ENCODE results near the gene CLCN7.
"Not testable (repeated sequence)": the region's sequence is repeated elsewhere in the genome, so short reads cannot be mapped to it uniquely, and the experiment has no call there.

Gene CLCN7

GRCh38 chr16:1445518-1446203, 29.2 kb downstream of the CLCN7 start:
- no peak for DNase-seq (ENCODE audit: low read depth in 2 of 2)

- no peak for DNase-seq (ENCODE audit: low read depth in 2 of 2)
Measured at GRCh38 chr16:1444730-1445517, 29.9 kb downstream of the CLCN7 start.

DNA sequence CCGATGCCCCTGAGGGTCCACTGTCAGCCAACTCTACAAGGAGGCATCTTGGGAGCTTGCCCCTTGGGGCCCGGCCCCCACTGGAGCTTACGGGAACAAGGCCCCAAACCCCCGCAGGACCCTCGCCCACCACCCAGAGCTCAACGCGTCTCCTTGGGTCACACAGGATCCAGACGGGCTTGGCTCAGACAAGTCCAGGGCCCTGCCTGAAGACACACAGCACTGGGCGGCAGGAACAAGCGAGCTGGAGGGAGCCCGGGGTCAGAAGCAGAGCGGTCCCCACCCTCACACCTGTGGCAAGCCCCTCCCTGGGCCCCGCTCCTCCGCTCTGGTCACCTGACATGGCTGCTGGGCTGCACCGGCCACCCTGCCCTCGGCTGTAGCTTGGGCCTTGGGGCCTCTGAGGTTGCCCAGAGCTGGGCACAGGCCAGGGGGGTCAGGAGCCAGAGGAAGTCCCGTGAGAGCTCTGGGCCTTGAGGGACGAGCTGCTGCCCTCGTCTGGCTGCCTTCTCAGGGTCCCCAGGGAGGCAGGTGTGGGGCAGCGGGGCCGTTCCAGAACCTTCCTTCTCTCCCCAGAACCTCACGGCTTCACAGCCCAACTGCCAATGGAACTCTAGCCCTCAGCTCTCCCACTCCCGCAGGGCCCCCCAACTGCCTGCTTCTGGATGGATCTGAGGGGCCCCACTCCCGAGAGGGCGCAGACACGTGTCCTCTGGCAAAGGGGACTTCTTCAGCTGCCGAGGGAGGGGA, 30.7 kb downstream of the CLCN7 start, which contains the start of gene CCDC154:
CCDC154 (minus strand) TSS at position 577 of the 750 bp plus-strand sequence; CDS start at position 343, 234 bp downstream.
- DNase-seq (ENCODE audit: low read depth in 2 of 2), result no peak

GRCh38 chr16:1443403-1443973, 31.3 kb downstream of the CLCN7 start:
- DNase-seq (ENCODE audit: low read depth in 2 of 2), result no peak

DNA sequence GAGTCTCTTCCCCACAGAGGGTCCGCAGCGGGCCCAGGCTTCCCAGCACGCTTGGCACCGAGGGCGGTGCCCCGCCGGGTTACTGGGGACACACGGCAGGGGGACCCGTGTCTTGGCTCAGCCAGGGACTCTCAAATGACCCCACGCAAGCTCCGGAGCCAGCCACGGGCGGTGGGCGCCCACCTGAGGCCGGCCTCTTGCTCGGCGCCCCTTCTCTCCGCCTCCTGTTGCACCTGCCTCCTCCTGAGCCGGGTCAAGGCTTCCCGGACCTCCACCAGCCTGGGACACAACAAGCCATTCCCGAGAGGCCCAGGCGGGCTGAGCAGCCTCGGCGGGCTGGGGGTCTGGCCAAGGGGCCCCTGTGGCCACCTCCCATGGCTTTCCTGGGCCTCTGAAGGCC, 32.1 kb downstream of the CLCN7 start:
- DNase-seq (ENCODE audit: low read depth in 2 of 2), result no peak

DNA sequence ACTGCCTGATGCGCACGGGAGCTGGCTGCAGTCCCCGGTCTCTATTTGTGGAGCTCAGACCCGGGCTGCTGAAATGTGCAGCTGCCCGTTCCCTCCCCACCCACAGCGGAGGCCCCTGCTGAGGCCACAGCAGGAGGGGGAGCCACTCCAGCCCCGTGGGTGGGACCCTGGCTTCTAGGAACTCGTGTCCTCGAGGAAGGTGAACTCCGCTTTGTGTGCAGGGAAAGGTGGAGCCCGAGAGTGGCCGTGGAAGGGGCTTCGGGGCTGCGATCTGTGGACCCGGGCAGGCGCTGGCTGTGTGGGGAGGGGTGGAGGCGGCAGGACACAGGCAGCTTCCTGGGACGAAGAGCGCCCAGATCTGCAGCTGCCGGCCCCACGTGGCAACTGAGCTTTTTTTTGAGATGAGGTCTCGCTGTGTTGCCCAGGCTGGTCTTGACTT, 33.4 kb downstream of the CLCN7 start:
- no peak for DNase-seq (ENCODE audit: low read depth in 2 of 2)

DNA sequence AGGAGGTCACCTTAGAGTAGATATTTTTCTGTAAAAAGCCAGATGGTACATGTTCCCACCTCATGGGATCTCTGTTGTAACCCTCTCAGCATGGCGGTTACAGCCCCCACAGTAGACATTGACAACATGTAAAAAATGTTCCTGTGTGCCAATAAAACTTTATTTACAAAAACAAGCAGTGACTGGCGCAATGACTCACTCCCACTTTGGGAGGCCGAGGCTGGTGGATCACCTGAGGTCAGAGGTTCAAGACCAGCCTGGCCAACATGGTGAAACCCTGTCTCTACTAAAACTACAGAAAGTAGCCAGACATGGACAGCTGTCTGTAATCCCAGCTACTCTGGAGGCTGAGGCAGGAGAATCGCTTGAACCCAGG, 35.1 kb downstream of the CLCN7 start:
- DNase-seq (ENCODE audit: low read depth in 2 of 2), result not testable (repeated sequence)

- no peak for DNase-seq (ENCODE audit: low read depth in 2 of 2)
Measured at GRCh38 chr16:1439058-1439698, 35.6 kb downstream of the CLCN7 start.

- DNase-seq (ENCODE audit: low read depth in 2 of 2), result no peak
Measured at GRCh38 chr16:1438229-1439057, 36.4 kb downstream of the CLCN7 start.

DNA sequence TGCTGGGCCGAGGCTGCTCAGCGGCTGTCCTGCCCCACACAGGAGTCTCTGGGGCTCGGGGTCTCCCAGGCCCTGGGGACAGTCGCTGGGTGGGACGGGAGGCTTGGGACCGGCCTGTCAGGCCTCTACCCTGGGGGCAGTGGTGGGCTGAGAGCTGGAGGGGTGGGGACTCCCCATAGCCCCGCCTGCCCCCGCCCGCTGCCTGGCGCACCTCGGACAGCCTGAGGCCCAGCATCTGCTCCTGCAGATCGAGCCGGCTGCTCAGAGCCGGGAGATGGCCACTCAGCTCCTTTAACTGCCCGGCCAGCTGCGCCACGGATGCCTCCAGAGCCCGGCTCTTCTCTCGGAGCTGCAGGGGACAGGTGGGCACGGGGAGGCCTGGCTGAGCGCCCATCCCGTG, 37.2 kb downstream of the CLCN7 start:
- no peak for DNase-seq (ENCODE audit: low read depth in 2 of 2)

GRCh38 chr16:1436731-1437355, 38.0 kb downstream of the CLCN7 start:
- no peak for DNase-seq (ENCODE audit: low read depth in 2 of 2)

DNA sequence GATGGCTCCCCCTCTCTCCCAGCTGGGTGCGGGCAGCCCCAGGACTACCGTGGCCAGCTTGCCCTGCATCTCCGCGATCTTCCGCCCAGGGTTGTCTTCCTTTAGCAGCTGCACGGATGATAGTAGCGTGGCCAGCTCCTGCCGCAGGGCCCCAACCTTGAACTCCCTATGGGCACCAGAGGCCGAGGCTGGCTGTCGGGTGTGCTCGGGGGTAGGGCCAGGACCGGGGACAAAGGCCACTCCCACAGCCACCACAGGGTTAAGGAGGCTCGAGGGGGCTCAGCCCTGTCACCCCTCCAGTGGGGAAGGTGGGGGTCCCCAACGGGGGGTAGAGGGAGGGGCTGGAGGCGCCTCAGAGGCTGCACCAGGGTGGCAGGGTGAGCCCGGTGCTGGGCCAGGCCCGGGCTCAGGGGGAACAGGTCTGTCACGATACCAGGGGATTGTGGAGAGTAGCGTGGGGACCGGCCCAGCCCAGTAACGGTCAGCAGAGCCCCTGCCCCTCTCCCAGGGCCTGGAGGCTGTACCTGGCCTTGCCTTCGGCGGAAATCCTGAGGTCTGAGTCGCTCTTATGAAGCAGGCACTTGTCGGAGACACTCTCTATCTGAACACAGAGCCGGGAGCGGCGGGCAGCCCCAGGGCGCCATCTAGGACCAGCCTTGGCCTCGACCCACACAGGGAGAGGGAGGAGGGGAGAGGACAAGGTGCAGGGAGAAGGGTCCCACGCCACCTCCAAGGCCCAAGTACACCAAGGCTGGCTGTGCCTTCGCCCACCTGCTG, 38.7 kb downstream of the CLCN7 start:
- no peak for DNase-seq (ENCODE audit: low read depth in 2 of 2)

GRCh38 chr16:1434644-1435592, 39.9 kb downstream of the CLCN7 start:
- no peak for DNase-seq (ENCODE audit: low read depth in 2 of 2)

DNA sequence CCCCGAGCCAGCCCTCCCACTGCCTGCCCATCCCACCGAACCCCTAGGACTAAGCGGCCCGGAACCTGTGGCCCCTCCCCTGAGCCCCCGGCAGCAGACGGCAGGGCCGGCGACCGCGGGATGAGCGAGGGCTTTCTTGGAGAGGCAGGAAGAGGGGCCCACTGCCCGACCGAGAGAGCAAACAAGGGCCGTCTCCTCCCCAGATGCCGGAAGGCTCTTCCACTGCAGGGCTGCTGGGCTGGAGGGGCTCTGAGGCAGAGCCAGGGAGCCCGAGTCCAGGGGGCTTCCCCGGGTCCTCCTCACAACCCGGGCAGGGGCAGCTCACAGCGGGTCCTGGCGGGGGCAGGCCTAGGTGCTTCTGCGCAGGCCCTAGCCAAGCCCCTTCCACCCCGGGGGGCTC, 41.1 kb downstream of the CLCN7 start:
- DNase-seq (ENCODE audit: low read depth in 2 of 2), result no peak

DNA sequence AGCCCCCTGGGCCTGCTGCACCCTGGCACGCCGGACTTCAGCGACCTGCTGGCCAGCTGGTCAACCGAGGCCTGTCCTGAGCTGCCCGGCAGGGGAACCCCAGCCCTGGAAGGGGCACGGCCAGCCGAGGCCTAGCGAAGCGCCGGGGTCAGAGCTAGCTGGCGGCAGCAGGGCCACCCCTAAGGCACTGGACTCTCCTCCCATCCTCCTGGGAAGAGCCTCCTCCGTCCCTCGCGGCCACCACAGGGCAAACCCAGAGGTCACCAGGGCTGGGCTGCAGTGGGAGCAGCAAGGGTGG, 41.6 kb downstream of the CLCN7 start:
- DNase-seq (ENCODE audit: low read depth in 2 of 2), result no peak

GRCh38 chr16:1432388-1433262, 42.2 kb downstream of the CLCN7 start:
- no peak for DNase-seq (ENCODE audit: low read depth in 2 of 2)

- DNase-seq (ENCODE audit: low read depth in 2 of 2), result no peak
Measured at GRCh38 chr16:1431497-1432270, 43.1 kb downstream of the CLCN7 start.
